ENCODE results near the gene TBC1D9. TPM values are rescaled to one million over a fixed set of nuclear protein-coding genes. Genes with fewer than 3 reads are reported as not detected.

The TBC1D9 gene
- total and polyA plus RNA-seq, 2 of the 13 experiments (the other 11 are each of a cell fraction or from before 2014, with no cell fraction given): 11.9 to 12.2 TPM

DNA sequence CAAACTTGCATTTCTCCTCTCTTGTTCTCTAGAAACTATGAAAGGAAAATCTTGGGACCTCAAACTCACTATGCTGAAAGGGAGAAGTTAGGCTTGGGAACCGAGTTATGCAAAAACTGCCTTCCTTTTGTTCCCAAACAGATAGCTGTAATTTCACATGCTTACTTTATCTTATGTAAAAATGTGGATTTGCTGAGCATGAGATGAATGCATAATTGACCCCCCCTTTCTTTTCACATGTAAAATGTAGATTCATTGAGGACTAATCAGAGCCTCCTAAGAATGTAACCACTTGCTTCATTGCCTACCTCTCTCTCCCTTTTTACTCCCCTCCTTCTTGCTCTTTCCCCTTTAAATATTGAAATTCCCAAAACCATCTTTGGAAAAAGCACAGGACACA is 18.0 kb downstream of the TBC1D9 start:
- FAIRE-seq: no peak
- Histone ChIP-seq H3K36me3 (replicated peaks in 1 of 2; ENCODE audit: control insufficient read depth in 1 of 2, insufficient read depth in 2 of 2, low read length in 2 of 2) (no peaks in the 10 kb centered on the region), H3K27ac (ENCODE audit: extremely low read length, insufficient read depth, low read length) (no peak overlapping the region), H3K4me1 (ENCODE audit: insufficient read depth, low read length) (peaks cover 87% of the 10 kb centered on the region), H3K27me3 (ENCODE audit: control insufficient read depth in 1 of 2, insufficient read depth in 2 of 2, low read length in 2 of 2) (no peaks in the 10 kb centered on the region), H3K4me3 (replicated peaks in 1 of 3; ENCODE audit: insufficient read depth in 1 of 3, low read depth in 2 of 3, low read length in 3 of 3) (no peak overlapping the region), H4K20me1 (ENCODE audit: insufficient read depth, low read length) (no peaks in the 10 kb centered on the region), H3K4me2 (ENCODE audit: low read depth, low read length) (no peak overlapping the region), H3K9me3 (ENCODE audit: low read length) (no peaks in the 10 kb centered on the region), H2AFZ (ENCODE audit: low read length) (no peak overlapping the region), H3K9ac (ENCODE audit: insufficient read depth, low read depth, low read length) (no peak overlapping the region), H3K79me2 (ENCODE audit: insufficient read depth, low read length) (peaks cover 78% of the 10 kb centered on the region)
- POLR2A ChIA-PET: no interaction called here
- intact Hi-C loops (cut with micrococcal nuclease; ENCODE audit: unreplicated experiment) (no loop called here), in situ Hi-C loops (cut with HindIII; ENCODE audit: extremely low pct_ligation_motif_present, low pct_unique_long_range_greater_than_20kb) (no loop called here)
- CTCF ChIA-PET (ENCODE audit: low intra/inter-chr PET ratio, low total read pairs): no interaction called here
- BruUV-seq (replicated peaks): no TSS peak
- DNase-seq (ENCODE audit: low spot score): no peak
- no peak for ATAC-seq
- 95% methylated on average over 1 of the region's 1 CpG for WGBS (ENCODE audit: low lambda C conversion rate)
- no peak for TF ChIP-seq ZNF484 (CRISPR knock-in tag; IDR thresholded peaks at IDR 0.05; ENCODE audit: borderline replicate concordance, low read depth)
- no peak for TF ChIP-seq ZFP41 (CRISPR knock-in tag; IDR thresholded peaks at IDR 0.05; ENCODE audit: borderline replicate concordance)
- no peak for TF ChIP-seq ZNF121 (CRISPR knock-in tag; IDR thresholded peaks at IDR 0.05)
- TF ChIP-seq ZFP36 (IDR thresholded peaks at IDR 0.05; ENCODE audit: borderline replicate concordance, low read depth, low read length, partially characterized antibody): no peak
- no peak for TF ChIP-seq MIXL1 (CRISPR knock-in tag; IDR thresholded peaks at IDR 0.05)
- no peak for TF ChIP-seq RAD21 (CRISPR knock-in tag; IDR thresholded peaks at IDR 0.05)
- TF ChIP-seq, protein P1, sequence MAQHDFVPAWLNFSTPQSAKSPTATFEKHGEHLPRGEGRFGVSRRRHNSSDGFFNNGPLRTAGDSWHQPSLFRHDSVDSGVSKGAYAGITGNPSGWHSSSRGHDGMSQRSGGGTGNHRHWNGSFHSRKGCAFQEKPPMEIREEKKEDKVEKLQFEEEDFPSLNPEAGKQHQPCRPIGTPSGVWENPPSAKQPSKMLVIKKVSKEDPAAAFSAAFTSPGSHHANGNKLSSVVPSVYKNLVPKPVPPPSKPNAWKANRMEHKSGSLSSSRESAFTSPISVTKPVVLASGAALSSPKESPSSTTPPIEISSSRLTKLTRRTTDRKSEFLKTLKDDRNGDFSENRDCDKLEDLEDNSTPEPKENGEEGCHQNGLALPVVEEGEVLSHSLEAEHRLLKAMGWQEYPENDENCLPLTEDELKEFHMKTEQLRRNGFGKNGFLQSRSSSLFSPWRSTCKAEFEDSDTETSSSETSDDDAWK (CRISPR knock-in tag; IDR thresholded peaks at IDR 0.05): no peak
- TF ChIP-seq ZNF441 (CRISPR knock-in tag; IDR thresholded peaks at IDR 0.05; ENCODE audit: borderline replicate concordance): no peak
- no peak for TF ChIP-seq HOXA3 (CRISPR knock-in tag; IDR thresholded peaks at IDR 0.05)
- TF ChIP-seq, protein P2, sequence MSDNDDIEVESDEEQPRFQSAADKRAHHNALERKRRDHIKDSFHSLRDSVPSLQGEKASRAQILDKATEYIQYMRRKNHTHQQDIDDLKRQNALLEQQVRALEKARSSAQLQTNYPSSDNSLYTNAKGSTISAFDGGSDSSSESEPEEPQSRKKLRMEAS (IDR thresholded peaks at IDR 0.05): no peak
- no peak for TF ChIP-seq CBX2 (IDR thresholded peaks at IDR 0.05; ENCODE audit: low read depth, low read length)
- no peak for TF ChIP-seq CBX2 (CRISPR knock-in tag; IDR thresholded peaks at IDR 0.05; ENCODE audit: low read depth)
- TF ChIP-seq HNRNPH1 (optimal IDR thresholded peaks at IDR 0.05; ENCODE audit: low read depth, low read length): no peak
- TF ChIP-seq, protein P3, sequence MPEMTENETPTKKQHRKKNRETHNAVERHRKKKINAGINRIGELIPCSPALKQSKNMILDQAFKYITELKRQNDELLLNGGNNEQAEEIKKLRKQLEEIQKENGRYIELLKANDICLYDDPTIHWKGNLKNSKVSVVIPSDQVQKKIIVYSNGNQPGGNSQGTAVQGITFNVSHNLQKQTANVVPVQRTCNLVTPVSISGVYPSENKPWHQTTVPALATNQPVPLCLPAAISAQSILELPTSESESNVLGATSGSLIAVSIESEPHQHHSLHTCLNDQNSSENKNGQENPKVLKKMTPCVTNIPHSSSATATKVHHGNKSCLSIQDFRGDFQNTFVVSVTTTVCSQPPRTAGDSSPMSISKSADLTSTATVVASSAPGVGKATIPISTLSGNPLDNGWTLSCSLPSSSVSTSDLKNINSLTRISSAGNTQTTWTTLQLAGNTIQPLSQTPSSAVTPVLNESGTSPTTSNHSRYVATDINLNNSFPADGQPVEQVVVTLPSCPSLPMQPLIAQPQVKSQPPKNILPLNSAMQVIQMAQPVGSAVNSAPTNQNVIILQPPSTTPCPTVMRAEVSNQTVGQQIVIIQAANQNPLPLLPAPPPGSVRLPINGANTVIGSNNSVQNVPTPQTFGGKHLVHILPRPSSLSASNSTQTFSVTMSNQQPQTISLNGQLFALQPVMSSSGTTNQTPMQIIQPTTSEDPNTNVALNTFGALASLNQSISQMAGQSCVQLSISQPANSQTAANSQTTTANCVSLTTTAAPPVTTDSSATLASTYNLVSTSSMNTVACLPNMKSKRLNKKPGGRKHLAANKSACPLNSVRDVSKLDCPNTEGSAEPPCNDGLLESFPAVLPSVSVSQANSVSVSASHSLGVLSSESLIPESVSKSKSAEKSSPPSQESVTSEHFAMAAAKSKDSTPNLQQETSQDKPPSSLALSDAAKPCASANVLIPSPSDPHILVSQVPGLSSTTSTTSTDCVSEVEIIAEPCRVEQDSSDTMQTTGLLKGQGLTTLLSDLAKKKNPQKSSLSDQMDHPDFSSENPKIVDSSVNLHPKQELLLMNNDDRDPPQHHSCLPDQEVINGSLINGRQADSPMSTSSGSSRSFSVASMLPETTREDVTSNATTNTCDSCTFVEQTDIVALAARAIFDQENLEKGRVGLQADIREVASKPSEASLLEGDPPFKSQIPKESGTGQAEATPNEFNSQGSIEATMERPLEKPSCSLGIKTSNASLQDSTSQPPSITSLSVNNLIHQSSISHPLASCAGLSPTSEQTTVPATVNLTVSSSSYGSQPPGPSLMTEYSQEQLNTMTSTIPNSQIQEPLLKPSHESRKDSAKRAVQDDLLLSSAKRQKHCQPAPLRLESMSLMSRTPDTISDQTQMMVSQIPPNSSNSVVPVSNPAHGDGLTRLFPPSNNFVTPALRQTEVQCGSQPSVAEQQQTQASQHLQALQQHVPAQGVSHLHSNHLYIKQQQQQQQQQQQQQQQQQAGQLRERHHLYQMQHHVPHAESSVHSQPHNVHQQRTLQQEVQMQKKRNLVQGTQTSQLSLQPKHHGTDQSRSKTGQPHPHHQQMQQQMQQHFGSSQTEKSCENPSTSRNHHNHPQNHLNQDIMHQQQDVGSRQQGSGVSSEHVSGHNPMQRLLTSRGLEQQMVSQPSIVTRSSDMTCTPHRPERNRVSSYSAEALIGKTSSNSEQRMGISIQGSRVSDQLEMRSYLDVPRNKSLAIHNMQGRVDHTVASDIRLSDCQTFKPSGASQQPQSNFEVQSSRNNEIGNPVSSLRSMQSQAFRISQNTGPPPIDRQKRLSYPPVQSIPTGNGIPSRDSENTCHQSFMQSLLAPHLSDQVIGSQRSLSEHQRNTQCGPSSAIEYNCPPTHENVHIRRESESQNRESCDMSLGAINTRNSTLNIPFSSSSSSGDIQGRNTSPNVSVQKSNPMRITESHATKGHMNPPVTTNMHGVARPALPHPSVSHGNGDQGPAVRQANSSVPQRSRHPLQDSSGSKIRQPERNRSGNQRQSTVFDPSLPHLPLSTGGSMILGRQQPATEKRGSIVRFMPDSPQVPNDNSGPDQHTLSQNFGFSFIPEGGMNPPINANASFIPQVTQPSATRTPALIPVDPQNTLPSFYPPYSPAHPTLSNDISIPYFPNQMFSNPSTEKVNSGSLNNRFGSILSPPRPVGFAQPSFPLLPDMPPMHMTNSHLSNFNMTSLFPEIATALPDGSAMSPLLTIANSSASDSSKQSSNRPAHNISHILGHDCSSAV (CRISPR knock-in tag; IDR thresholded peaks at IDR 0.05; ENCODE audit: borderline replicate concordance): no peak

Data from HepG2 (cell line).